ENCODE results near the gene IRAK1. TPM values are rescaled to one million over a fixed set of nuclear protein-coding genes. Genes with fewer than 3 reads are reported as not detected.

IRAK1 gene
- total RNA-seq: 100 to 1,000 TPM; 107 to 112 TPM

DNA sequence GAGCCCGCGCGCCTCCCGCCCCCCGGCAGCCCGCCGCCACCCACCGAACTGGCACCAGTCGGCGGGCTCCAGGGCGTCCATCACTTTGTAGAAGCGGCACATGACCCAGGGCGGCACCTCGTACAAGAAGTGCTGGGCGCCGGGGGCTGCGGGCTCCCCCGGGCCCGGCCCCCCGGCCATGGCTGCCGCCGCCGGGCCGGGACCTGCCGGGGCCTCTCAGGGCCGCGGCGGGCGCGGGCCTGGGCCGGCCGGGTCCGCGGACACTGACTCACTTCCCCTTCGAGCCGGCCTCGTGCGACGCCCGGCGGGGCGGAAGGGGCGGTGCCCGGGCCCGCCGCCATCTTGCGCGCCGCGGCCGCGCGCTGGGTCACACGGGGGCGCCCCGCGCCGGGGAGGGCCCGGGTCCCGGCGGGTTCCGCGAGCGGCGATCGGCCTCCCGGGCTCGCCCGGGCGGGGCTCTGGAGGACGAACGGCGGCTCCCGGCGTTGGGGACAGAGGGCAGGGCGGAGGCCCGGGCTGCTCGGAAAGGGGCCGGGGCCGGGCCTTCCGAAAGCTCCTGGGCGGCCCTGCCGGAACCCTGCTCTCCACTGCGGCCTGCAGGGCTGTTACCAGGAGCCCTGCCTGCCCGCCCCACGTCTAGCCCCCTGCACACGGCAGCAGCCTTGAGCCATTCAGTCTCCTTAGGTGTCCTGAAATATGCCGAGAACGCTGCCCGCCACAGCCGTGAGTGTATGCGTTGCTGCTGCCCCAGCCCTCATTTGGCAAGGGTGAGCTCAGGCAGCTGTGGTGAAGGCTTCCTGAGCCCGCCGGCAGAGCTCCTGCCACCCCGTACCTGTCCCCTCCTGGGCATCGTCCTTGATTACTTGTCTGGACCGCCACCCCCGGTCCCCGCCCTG, at the start of gene IRAK1:
IRAK1 (minus strand) TSS at position 270 of the 896 bp plus-strand sequence; CDS start at position 180, 90 bp downstream.
- H3K27me3 Mint-ChIP-seq: no peaks in the 10 kb centered on the region

GRCh38 chrX:154068560-154068959, 48.9 kb upstream of the IRAK1 start:
- H3K4me1 Mint-ChIP-seq: peaks cover 18% of the 10 kb centered on the region
- H3K36me3 Mint-ChIP-seq (ENCODE audit: low read depth): peaks cover 8% of the 10 kb centered on the region
- ChIA-PET CTCF (interaction anchor here (0.6 kb wide), 1 partner anchor 381 kb away, joined by 4 read pairs; no protein-coding TSS in a partner anchor), POLR2A (no interaction called here)
- no peak overlapping the region for H3K27ac Mint-ChIP-seq
- DNase-seq: no peak
- no peak overlapping the region for H3K4me3 Mint-ChIP-seq
- H3K27me3 Mint-ChIP-seq: no peaks in the 10 kb centered on the region
- no peaks in the 10 kb centered on the region for H3K9me3 Mint-ChIP-seq

More for the DNA sequence above, at the start of gene IRAK1:
- DNase-seq: peak; percentile 49
- Mint-ChIP-seq H3K4me1 (peaks cover 22% of the 10 kb centered on the region), H3K27ac (peak within 1 kb of the TSS; percentile 90), H3K9me3 (no peaks in the 10 kb centered on the region), H3K4me3 (peak within 1 kb of the TSS; percentile 86), H3K36me3 (ENCODE audit: low read depth) (peaks cover 18% of the 10 kb centered on the region)
- POLR2A ChIA-PET: interaction anchor here (0.6 kb wide), 1 partner anchor 209 kb away, joined by 3 read pairs; no protein-coding TSS in a partner anchor
- CTCF ChIA-PET: interaction anchor here (0.7 to 1.6 kb wide), 5 partner anchors 10 to 354 kb away, joined by 3 to 8 read pairs (median 4); no protein-coding TSS in a partner anchor

- ChIA-PET CTCF (interaction anchor here (1.2 to 1.3 kb wide), 2 partner anchors 15 to 19 kb away, joined by 3 to 4 read pairs; no protein-coding TSS in a partner anchor), POLR2A (no interaction called here)
- H3K4me3 Mint-ChIP-seq: no peak overlapping the region
Observed at GRCh38 chrX:154064637-154065435, 45.1 kb upstream of the IRAK1 start.

GRCh38 chrX:154063234-154063633, 43.5 kb upstream of the IRAK1 start:
- Mint-ChIP-seq H3K27me3 (no peaks in the 10 kb centered on the region), H3K36me3 (ENCODE audit: low read depth) (peaks cover 15% of the 10 kb centered on the region), H3K9me3 (no peaks in the 10 kb centered on the region), H3K4me3 (no peak overlapping the region), H3K4me1 (peaks cover 45% of the 10 kb centered on the region), H3K27ac (no peak overlapping the region)
- DNase-seq: no peak
- CTCF ChIA-PET: no interaction called here
- POLR2A ChIA-PET: no interaction called here

More at GRCh38 chrX:154064637-154065435, 45.1 kb upstream of the IRAK1 start:
- Mint-ChIP-seq H3K4me1 (peaks cover 35% of the 10 kb centered on the region), H3K9me3 (no peaks in the 10 kb centered on the region), H3K27me3 (no peaks in the 10 kb centered on the region), H3K36me3 (ENCODE audit: low read depth) (peaks cover 12% of the 10 kb centered on the region), H3K27ac (peak overlapping the region; percentile 46)
- no peak for DNase-seq

DNA sequence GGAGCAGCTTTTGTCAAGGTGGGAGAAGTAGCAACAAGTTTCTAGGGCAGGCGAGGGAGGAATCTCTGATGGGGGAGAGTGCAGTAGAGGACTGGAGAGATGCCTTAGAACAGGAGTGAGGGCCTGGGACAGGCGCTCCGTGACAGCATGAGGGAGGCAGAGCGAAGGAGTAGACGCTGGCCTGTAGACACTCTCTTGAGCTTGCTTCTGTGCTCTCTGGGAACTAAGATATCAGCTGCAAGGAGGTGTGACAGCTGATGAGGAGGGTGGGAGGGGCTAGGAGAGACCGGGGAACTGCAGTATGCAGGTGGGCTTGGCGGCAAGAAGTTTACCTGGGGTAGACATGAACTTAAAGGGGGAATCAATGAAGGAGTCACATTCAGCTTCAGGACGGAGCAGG, 42.1 kb upstream of the IRAK1 start:
- Mint-ChIP-seq H3K9me3 (no peaks in the 10 kb centered on the region), H3K4me3 (no peak overlapping the region), H3K36me3 (ENCODE audit: low read depth) (peaks cover 24% of the 10 kb centered on the region), H3K4me1 (peaks cover 54% of the 10 kb centered on the region), H3K27me3 (no peaks in the 10 kb centered on the region), H3K27ac (no peak overlapping the region)
- ChIA-PET CTCF (interaction anchor here (1.2 to 1.6 kb wide), 3 partner anchors 12 to 26 kb away, joined by 3 to 4 read pairs (median 4); no protein-coding TSS in a partner anchor), POLR2A (no interaction called here)
- no peak for DNase-seq

DNA sequence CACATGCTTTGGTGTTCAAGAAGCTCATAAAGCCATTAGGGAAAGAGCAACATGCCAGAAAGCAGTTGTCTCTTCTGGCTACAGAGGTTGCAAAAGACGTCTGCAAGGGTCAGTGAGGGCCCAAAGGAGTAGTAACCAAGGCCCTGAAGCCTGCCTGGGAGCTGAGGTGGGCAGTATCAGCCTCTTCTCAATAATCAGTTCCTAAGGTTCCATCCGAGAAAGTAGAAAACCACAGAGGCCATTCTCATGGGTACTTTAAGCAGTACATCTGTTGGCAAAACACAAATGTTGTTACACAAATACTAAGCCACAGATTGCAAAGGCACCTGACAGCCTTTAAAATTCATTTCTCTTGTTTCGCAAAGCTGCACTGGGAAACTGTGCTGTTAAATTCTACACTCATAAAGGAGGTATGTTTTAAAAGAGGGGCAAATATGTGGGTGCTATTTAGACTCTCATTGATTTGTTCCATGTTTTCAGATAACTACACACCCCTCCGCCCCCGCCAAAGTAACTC, 40.1 kb upstream of the IRAK1 start:
- DNase-seq: no peak
- Mint-ChIP-seq H3K27ac (no peak overlapping the region), H3K9me3 (no peaks in the 10 kb centered on the region), H3K4me3 (no peak overlapping the region), H3K27me3 (no peaks in the 10 kb centered on the region), H3K36me3 (ENCODE audit: low read depth) (peaks cover 26% of the 10 kb centered on the region), H3K4me1 (peaks cover 60% of the 10 kb centered on the region)
- CTCF ChIA-PET: interaction anchor here (0.5 to 0.6 kb wide), 2 partner anchors 9 to 57 kb away, joined by 3 to 4 read pairs; no protein-coding TSS in a partner anchor
- POLR2A ChIA-PET: interaction anchor here (0.5 kb wide), 1 partner anchor 531 kb away, joined by 3 read pairs; no protein-coding TSS in a partner anchor

DNA sequence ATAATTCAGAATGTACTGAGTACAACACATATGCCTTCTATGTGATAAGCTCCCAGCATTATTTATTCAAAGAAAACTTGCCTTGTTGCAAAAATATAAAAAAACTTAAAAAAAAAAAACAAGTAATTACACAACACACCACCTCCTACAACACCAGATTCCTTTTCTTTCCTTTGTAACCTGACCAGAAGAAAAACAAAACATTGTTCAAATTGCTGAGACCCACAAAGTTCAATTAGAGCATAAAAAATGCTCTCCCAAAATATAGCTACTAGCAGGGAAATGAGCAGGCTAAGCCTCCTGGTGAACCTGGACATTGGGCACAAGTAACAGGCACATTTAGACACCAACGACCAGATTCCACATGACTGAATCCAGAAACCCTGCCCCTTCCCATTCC, 39.5 kb upstream of the IRAK1 start:
- Mint-ChIP-seq H3K27me3 (no peaks in the 10 kb centered on the region), H3K36me3 (ENCODE audit: low read depth) (peaks cover 26% of the 10 kb centered on the region), H3K4me3 (no peak overlapping the region), H3K9me3 (no peaks in the 10 kb centered on the region), H3K27ac (no peak overlapping the region), H3K4me1 (peaks cover 55% of the 10 kb centered on the region)
- CTCF ChIA-PET: no interaction called here
- POLR2A ChIA-PET: no interaction called here
- DNase-seq: no peak

GRCh38 chrX:154058214-154058997, 38.7 kb upstream of the IRAK1 start:
- CTCF ChIA-PET: interaction anchor here (1.2 kb wide), 1 partner anchor 90 kb away, joined by 3 read pairs; no protein-coding TSS in a partner anchor

DNA sequence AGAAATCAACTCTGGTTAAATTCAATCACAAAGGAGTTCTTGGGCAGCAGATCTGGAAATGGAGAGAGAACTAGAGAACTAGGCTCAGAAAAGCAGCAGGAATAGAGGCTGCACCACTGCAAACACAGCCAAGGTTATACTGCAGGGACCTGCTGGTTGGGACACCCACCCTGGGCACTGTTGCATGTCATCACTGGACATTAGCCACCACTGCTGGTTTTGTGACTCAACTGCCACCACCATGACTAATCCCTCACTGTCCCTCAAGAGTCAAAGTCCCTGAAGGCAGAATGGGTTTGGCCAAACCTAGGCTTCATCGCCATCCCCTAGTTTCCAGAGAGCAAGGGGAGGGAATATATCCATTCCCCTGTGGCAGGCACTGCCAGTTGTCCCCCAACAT, 38.1 kb upstream of the IRAK1 start:
- no peak for DNase-seq
- Mint-ChIP-seq H3K4me3 (no peak overlapping the region), H3K27ac (no peak overlapping the region), H3K9me3 (no peaks in the 10 kb centered on the region), H3K36me3 (ENCODE audit: low read depth) (peaks cover 26% of the 10 kb centered on the region), H3K4me1 (peaks cover 51% of the 10 kb centered on the region), H3K27me3 (no peaks in the 10 kb centered on the region)
- ChIA-PET CTCF (interaction anchor here (1.2 kb wide), 1 partner anchor 89 kb away, joined by 3 read pairs; no protein-coding TSS in a partner anchor), POLR2A (no interaction called here)

More at GRCh38 chrX:154058214-154058997, 38.7 kb upstream of the IRAK1 start:
- DNase-seq: no peak
- Mint-ChIP-seq H3K27me3 (no peaks in the 10 kb centered on the region), H3K36me3 (ENCODE audit: low read depth) (peaks cover 26% of the 10 kb centered on the region), H3K4me1 (peaks cover 53% of the 10 kb centered on the region), H3K9me3 (no peaks in the 10 kb centered on the region), H3K27ac (no peak overlapping the region), H3K4me3 (no peak overlapping the region)
- POLR2A ChIA-PET: no interaction called here

- peaks cover 24% of the 10 kb centered on the region for H3K36me3 Mint-ChIP-seq (ENCODE audit: low read depth)
- ChIA-PET POLR2A (no interaction called here), CTCF (interaction anchor here (1.0 kb wide), 1 partner anchor 25 kb away, joined by 5 read pairs; no protein-coding TSS in a partner anchor)
- H3K4me1 Mint-ChIP-seq: peaks cover 48% of the 10 kb centered on the region
- no peaks in the 10 kb centered on the region for H3K27me3 Mint-ChIP-seq
- DNase-seq: no peak
- H3K27ac Mint-ChIP-seq: peak overlapping the region; percentile 81
- H3K9me3 Mint-ChIP-seq: no peaks in the 10 kb centered on the region
- no peak overlapping the region for H3K4me3 Mint-ChIP-seq
Observed at GRCh38 chrX:154056770-154057241, 37.1 kb upstream of the IRAK1 start.

GRCh38 chrX:154051201-154051810, 31.6 kb upstream of the IRAK1 start:
- peak overlapping the region; percentile 73 for H3K27ac Mint-ChIP-seq
- H3K4me1 Mint-ChIP-seq: peaks cover 28% of the 10 kb centered on the region
- H3K4me3 Mint-ChIP-seq: no peak overlapping the region
- ChIA-PET POLR2A (no interaction called here), CTCF (interaction anchor here (0.6 to 0.7 kb wide), 2 partner anchors 8 to 36 kb away, joined by 4 to 7 read pairs; no protein-coding TSS in a partner anchor)
- H3K36me3 Mint-ChIP-seq (ENCODE audit: low read depth): peaks cover 30% of the 10 kb centered on the region
- no peaks in the 10 kb centered on the region for H3K9me3 Mint-ChIP-seq
- peak; percentile 77 for DNase-seq
- no peaks in the 10 kb centered on the region for H3K27me3 Mint-ChIP-seq
